Hepatocyte (in vitro differentiated cells): ENCODE measurements around the gene SBF2.

Experiments
- CTCF ChIP-seq: fragments of 200-600 bp; sonication (generic); IDR thresholded peaks from 2 replicates; pipeline ENCODE4 v1.5.1; 2016; ENCODE audit warnings: antibody characterized with exemption, mild to moderate bottlenecking; ENCODE audit not compliant: poor library complexity
- EZH2 ChIP-seq: fragments of 200-600 bp; sonication (generic); IDR thresholded peaks from 2 replicates; pipeline ENCODE4 v1.6.1; 2016; ENCODE audit warnings: antibody characterized with exemption, mild to moderate bottlenecking, borderline replicate concordance
- EZH2phosphoT487 ChIP-seq: fragments of 200-600 bp; sonication (generic); IDR thresholded peaks from one replicate; pipeline ENCODE4 v1.6.1; 2018; ENCODE audit warnings: antibody characterized with exemption, mild to moderate bottlenecking, low read depth, moderate library complexity; ENCODE audit not compliant: unreplicated experiment, severe bottlenecking

GRCh38 chr11:10318527-10318802 lies 24.4 kb upstream of the SBF2 start:
- no peak for TF ChIP-seq EZH2phosphoT487
- TF ChIP-seq EZH2: no peak
- no peak for TF ChIP-seq CTCF
